Activated CD8-positive, alpha-beta T cell treated with anti-CD3 and anti-CD28 coated beads for 36 hours (primary cell): ENCODE measurements around the gene CDC42. TPM values are rescaled to one million over a fixed set of nuclear protein-coding genes. Genes with fewer than 3 reads are reported as not detected.

Experiments
- ATAC-seq: fragments of 200-7000 bp; cut with Tn5 transposase; one replicate; pipeline ENCODE4 v1.10.0; 2021; ENCODE audit warnings: mild to moderate bottlenecking, moderate library complexity
- CTCF ChIA-PET: fragments of 350-600 bp; sonication (Branson Sonifier 250); formaldehyde crosslinking; loops from one replicate; lab custom pipeline; 2021; ENCODE audit warnings: antibody characterized with exemption; lab: Charles Lee
- POLR2A ChIA-PET: fragments of 350-600 bp; sonication (Branson Sonifier 250); formaldehyde crosslinking; loops from one replicate; lab custom pipeline; 2021; ENCODE audit warnings: antibody characterized with exemption; lab: Charles Lee
- DNase-seq: peaks from one replicate; pipeline ENCODE4 v3.0.0-alpha.2; 2020
- H3K27ac Mint-ChIP-seq: one replicate; pipeline ENCODE4 v1.8.0; 2021; ENCODE audit warnings: mild to moderate bottlenecking, mixed read lengths
- H3K27me3 Mint-ChIP-seq: one replicate; pipeline ENCODE4 v1.8.0; 2021; ENCODE audit warnings: mixed read lengths
- H3K36me3 Mint-ChIP-seq: one replicate; pipeline ENCODE4 v1.8.0; 2021; ENCODE audit warnings: low read depth, mixed read lengths
- H3K4me1 Mint-ChIP-seq: one replicate; pipeline ENCODE4 v1.8.0; 2021; ENCODE audit warnings: low read depth, mixed read lengths
- H3K4me3 Mint-ChIP-seq: one replicate; pipeline ENCODE4 v1.8.0; 2021; ENCODE audit warnings: mild to moderate bottlenecking, moderate library complexity, mixed read lengths
- H3K9me3 Mint-ChIP-seq: one replicate; pipeline ENCODE4 v1.8.0; 2021; ENCODE audit warnings: mixed read lengths
- intact Hi-C: fragments of 100-400 bp; cut with micrococcal nuclease; formaldehyde crosslinking; loops from one replicate; pipeline ENCODE4 v1.10.0; 2022
- total RNA-seq, 2 experiments: library from RNA; stranded (reverse); gene quantifications; one replicate each; pipeline ENCODE4 v1.2.3, GENCODE V29; 2021
- TF ChIP-seq, protein P1 (sequence below): fragments of 200-600 bp; IDR thresholded peaks from one replicate; pipeline ENCODE4 v1.8.0; 2022; ENCODE audit warnings: antibody characterized with exemption, mild to moderate bottlenecking

CDC42 gene
- total RNA-seq, 2 experiments from 2014 or later, result 292 to 310 TPM

GRCh38 chr1:22077728-22078127, 25.2 kb downstream of the CDC42 start:
- no peaks in the 10 kb centered on the region for H3K27me3 Mint-ChIP-seq
- TF ChIP-seq, protein P1, sequence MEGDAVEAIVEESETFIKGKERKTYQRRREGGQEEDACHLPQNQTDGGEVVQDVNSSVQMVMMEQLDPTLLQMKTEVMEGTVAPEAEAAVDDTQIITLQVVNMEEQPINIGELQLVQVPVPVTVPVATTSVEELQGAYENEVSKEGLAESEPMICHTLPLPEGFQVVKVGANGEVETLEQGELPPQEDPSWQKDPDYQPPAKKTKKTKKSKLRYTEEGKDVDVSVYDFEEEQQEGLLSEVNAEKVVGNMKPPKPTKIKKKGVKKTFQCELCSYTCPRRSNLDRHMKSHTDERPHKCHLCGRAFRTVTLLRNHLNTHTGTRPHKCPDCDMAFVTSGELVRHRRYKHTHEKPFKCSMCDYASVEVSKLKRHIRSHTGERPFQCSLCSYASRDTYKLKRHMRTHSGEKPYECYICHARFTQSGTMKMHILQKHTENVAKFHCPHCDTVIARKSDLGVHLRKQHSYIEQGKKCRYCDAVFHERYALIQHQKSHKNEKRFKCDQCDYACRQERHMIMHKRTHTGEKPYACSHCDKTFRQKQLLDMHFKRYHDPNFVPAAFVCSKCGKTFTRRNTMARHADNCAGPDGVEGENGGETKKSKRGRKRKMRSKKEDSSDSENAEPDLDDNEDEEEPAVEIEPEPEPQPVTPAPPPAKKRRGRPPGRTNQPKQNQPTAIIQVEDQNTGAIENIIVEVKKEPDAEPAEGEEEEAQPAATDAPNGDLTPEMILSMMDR, result no peak
- H3K4me3 Mint-ChIP-seq, result no peak overlapping the region
- peaks cover 84% of the 10 kb centered on the region for H3K4me1 Mint-ChIP-seq
- H3K27ac Mint-ChIP-seq, result peak overlapping the region; percentile 31
- H3K36me3 Mint-ChIP-seq, result peaks cover 64% of the 10 kb centered on the region
- ChIA-PET CTCF (no interaction called here), POLR2A (interaction anchor here (0.9 kb wide), 1 partner anchor 19 kb away, joined by 3 read pairs; no protein-coding TSS in a partner anchor)
- peak; percentile 21 for DNase-seq
- peak; percentile 69 for ATAC-seq
- intact Hi-C loops, result no loop called here
- no peaks in the 10 kb centered on the region for H3K9me3 Mint-ChIP-seq

DNA sequence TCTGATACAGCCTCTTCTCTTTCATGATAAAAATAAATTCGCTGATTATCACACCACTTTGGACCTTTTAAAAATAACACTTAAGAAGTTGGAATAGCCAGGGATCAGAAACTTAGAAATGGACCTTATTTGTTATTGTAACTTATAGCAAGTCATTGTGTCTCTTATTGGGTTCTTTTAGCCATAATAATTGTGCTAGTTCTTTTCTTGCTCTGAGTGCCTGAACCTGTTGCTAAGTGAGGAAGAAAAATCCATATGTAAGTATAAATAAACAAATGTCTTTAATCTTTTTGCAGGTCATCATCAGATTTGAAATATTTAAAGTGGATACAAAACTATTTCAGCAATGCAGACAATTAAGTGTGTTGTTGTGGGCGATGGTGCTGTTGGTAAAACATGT, 25.6 kb downstream of the CDC42 start:
- peaks cover 62% of the 10 kb centered on the region for H3K36me3 Mint-ChIP-seq
- DNase-seq (no peak), ATAC-seq (no peak)
- TF ChIP-seq, protein P1, result no peak
- H3K27me3 Mint-ChIP-seq, result no peaks in the 10 kb centered on the region
- intact Hi-C loops, result no loop called here
- no peaks in the 10 kb centered on the region for H3K9me3 Mint-ChIP-seq
- H3K4me1 Mint-ChIP-seq, result peaks cover 80% of the 10 kb centered on the region
- ChIA-PET POLR2A (interaction anchor here (0.9 kb wide), 1 partner anchor 19 kb away, joined by 3 read pairs; no protein-coding TSS in a partner anchor), CTCF (no interaction called here)
- peak overlapping the region; percentile 31 for H3K27ac Mint-ChIP-seq
- no peak overlapping the region for H3K4me3 Mint-ChIP-seq

DNA sequence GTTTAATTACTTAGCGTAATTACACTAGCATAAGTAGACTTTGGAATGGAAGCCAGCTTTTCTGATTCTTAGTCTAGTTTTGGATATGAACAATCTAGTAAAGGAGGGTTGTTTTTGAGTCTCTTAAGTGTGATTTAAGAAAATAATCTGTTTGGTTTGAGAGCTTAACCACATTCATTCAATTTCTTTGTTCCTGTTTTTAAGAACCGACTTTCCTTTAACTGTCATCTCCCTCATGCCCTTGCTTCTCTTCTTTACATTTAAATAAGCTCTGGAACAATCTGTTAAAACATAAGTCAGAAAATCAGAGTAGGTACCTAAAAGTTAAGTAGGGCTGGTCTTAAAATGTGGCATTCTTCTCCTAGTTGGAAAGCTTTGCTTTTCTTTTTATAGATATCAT, 27.7 kb downstream of the CDC42 start:
- H3K9me3 Mint-ChIP-seq, result no peaks in the 10 kb centered on the region
- DNase-seq (no peak), ATAC-seq (no peak)
- TF ChIP-seq, protein P1, result no peak
- CTCF ChIA-PET, result interaction anchor here (1.4 to 2.5 kb wide), 3 partner anchors 8 to 58 kb away, joined by 4 to 10 read pairs (median 8); no protein-coding TSS in a partner anchor
- no peaks in the 10 kb centered on the region for H3K27me3 Mint-ChIP-seq
- intact Hi-C loops, result no loop called here
- POLR2A ChIA-PET, result interaction anchor here (1.0 to 1.7 kb wide), 3 partner anchors 14 to 55 kb away, joined by 4 to 5 read pairs (median 4); no protein-coding TSS in a partner anchor
- H3K36me3 Mint-ChIP-seq, result peaks cover 67% of the 10 kb centered on the region
- H3K4me1 Mint-ChIP-seq, result peaks cover 81% of the 10 kb centered on the region
- H3K27ac Mint-ChIP-seq, result peak overlapping the region; percentile 24
- H3K4me3 Mint-ChIP-seq, result no peak overlapping the region

DNA sequence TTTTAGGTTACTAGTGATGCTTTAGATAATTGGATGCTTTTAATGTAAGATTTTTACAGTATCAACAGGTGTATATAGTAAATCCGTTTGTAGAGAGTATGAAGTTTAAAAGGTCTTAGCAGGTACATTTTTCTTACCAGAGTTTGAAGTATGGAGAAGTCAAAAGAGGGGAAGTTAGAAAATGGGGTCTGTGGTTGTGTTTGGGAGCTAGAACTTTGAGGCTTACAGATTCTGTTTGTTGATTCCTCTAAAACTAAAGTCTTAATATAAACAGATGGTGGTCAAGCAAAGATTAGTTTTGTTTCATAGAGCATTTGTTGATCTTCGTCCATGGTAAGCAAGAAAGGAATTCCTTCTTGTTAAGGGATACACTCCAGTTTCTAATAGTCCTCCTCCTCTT, 35.8 kb downstream of the CDC42 start:
- ChIA-PET CTCF (interaction anchor here (0.8 kb wide), 1 partner anchor 63 kb away, joined by 3 read pairs; no protein-coding TSS in a partner anchor), POLR2A (interaction anchor here (3.0 kb wide), 1 partner anchor 64 kb away, joined by 14 read pairs; no protein-coding TSS in a partner anchor)
- no peak for DNase-seq
- Mint-ChIP-seq H3K4me3 (no peak overlapping the region), H3K36me3 (peaks cover 69% of the 10 kb centered on the region), H3K27me3 (no peaks in the 10 kb centered on the region), H3K4me1 (peaks cover 93% of the 10 kb centered on the region), H3K9me3 (no peaks in the 10 kb centered on the region), H3K27ac (peak overlapping the region; percentile 81)
- no peak for ATAC-seq
- TF ChIP-seq, protein P1, result no peak
- intact Hi-C loops, result loop anchor here (2.0 kb wide), 1 partner anchor 64 kb away; no protein-coding TSS in a partner anchor

DNA sequence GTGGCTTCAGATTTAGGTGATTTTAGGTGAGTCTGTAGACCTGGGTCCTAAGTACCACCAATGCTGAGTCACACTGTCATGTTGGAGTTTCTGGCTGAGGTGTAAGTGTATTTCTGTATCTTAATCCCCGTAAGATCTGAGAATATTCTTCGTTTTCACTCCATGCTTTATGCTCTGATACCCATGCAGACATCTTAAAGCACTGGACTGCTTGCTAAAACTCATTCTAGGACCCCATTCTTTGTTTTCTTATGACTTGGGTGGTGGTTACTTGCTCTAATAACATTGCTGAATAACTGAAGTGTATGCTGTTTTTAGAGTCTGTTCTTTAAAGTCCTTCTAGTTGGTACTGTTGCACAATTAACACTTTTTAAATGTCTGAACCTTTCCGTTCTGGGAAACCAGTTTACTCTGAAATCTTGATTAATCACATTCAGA, 36.6 kb downstream of the CDC42 start:
- Mint-ChIP-seq H3K27me3 (no peaks in the 10 kb centered on the region), H3K9me3 (no peaks in the 10 kb centered on the region), H3K27ac (peak overlapping the region; percentile 81), H3K36me3 (peaks cover 68% of the 10 kb centered on the region), H3K4me1 (peaks cover 87% of the 10 kb centered on the region), H3K4me3 (peak overlapping the region; percentile 58)
- TF ChIP-seq, protein P1, result no peak
- ChIA-PET POLR2A (interaction anchor here (1.0 to 3.0 kb wide), 3 partner anchors 17 to 64 kb away, joined by 3 to 14 read pairs (median 5); no protein-coding TSS in a partner anchor), CTCF (interaction anchor here (0.8 to 2.0 kb wide), 2 partner anchors 64 to 66 kb away, joined by 3 to 9 read pairs; no protein-coding TSS in a partner anchor)
- ATAC-seq (peak; percentile 31), DNase-seq (peak; percentile 34)
- intact Hi-C loops, result loop anchor here (2.0 kb wide), 1 partner anchor 64 kb away; no protein-coding TSS in a partner anchor
